Activated CD4-positive, alpha-beta T cell treated with anti-CD3 and anti-CD28 coated beads for 24 hours (primary cell): Measurements from ENCODE around the gene SMAD6.

Experiments used
- DNase-seq, 2 donors: peaks; one replicate each; pipeline ENCODE4 v3.0.0-alpha.2; 2020; ENCODE audit warnings: low read depth in 2 of 2

SMAD6 gene

DNA sequence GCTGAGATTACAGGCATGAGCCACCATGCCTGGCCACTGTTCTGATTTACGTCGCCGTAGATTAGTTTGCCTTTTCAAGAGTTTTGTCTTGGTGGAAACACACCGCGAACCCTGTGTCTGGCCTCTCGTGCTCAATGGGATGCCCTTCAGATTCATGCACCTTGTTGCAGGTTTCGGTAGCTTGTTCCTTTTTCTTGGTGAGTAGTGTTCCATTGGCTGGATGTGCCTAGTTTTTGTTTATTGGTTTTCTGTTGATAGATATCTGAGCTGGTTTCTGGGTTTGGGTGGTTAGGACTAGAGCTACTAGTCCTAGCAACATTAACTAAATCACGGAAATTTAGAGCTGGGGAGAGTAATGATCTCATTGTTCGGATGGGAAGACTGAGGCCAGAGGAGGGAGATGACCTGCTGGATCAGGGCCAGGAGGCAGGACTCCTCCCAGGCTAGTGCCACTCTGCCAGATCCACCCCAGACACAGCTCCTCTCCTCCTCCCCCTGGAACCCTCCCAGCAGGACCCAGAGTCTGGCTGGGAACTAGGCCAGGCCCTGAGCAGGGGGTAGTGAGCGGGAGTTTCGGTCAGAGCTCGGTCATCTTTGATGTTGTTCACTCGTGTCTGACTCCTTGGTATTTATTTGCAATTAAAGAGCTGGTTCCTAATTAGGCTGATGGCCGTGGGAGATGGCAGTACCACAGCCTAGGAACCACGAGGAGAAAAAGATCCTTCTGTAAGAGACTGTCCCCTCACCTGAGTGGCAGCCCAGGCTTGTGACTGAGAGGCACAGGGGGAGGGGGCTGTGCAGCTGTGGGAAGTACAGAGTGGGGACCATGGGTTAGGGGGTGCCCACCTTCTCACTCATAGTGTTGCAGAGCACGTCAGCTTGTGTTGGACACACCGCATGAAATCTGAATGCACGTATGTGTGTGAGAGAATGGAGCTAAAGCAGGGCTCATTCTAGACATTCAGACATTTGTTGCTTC lies 73.4 kb downstream of the SMAD6 start:
- no peak for DNase-seq

DNA sequence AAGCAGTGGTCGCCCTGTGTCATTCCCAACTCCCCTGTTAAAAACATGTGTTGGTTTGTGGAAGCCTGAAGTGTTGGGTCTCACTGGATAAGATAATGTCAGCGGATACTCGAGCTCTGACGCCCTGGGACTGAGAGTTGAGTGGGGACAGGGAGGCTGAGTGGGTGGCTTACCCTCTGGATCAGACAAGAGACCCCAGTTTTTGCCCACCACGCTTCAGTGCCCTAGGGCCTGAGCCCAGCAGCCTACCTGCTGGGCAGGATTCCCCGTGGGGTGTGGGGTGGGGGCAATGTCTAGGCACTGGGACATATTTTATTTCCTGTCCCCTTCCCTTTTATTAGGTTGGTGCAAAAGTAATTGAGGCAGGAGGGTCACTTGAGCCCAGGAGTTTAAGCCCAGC lies 75.0 kb downstream of the SMAD6 start:
- no peak for DNase-seq

DNA sequence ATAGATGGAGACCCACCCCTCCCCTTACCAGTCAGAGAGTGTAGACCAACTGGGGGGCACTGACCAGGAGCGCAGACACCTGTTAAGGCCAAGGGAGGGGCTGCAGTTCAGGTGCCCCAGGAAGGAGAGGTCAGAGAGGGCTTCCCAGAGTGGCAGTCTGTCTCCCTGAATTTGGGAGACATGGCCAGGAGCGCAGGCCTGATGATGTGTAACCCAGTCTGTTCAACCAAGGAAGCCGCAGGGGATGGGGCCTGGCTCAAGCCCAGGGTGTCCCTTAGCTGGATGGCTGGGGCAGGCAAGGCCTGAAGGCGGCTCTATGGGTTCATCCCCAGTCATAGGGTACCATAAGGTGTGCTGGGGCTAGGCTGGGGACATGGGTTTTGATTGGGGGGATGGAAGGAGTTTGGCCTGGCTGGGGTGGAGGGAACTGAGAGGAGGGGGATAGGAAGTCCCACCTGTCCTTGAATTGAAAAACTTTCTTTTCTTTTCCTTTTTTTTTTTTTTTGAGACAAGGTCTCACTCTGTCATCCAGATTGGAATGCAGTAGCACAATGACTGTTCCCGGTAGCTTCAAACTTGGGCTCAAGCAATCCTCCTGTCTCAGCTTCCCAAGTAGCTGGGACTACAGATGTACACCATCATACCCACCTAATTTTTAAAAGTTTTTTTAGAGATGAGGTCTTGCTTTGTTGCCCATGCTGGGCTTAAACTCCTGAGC lies 75.7 kb downstream of the SMAD6 start:
- DNase-seq: no peak

DNA sequence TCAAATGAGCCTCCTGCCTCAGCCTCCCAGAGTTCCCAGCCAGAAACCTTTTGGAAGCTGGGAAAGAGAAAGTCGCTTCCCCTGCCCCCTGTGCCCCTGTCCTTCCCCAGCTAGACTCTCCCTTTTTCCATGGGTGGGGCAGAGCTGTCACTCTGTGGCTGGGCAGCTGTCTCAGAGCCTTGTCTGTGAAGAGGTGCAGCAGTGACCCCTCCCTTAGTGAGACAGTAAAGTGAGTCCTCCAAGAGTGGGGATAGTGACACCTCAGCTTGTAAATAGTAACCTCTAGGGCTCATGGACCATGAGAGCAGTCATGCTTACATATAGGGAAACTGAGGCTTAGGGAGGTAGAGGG lies 76.3 kb downstream of the SMAD6 start:
- no peak for DNase-seq

DNA sequence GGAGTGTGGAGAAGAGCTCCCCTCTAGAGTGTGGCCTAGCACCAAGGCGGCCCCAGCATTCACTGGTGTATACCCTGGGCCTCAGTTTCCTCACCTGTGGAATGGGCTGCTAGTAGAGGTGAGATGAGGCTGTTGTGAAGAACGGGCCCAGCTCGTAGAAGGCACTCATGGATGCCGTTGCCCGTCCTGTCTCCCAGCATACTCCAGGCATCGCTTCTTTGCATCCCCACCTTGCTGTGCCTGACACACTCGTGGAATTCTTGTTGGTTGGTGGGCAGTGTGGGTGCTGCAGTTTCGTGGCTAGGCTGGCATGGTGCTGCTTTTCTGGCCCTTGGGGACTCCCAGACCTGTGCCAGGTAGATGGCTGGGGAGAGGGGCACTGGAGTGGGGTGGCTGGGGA lies 76.7 kb downstream of the SMAD6 start:
- DNase-seq: no peak

DNA sequence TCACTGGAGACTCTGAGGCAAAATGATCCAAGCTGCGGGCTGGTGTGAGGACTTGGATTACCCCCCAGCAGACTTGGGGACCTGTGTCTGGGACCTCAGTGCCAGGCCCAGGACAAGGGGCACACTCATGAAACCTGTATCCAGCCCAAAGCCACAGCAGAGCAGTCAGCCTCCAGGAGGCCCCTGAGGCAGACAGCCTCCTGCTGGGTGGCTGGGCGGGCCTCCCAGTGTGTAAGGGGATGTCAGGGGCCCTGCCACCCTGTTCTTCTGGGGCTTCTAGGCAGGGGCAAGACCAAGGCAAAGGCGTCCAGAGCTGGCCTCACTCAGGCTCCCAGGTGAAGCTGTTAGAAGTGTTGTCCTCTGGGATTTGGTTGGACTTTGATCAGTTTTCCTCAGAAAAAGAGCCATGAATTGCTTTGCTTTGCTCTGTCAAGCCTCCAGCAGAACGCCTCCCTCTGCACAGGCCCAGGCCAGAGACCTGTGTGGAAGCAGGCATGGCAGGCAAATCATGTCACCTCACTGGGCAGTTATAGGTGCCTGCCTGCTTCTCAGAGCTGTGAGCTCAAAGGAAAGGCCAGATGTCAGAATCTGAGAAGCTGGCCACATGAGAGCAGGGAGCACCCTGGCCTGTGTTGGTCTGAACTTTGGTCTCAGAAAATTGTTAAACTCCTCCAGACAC lies 77.4 kb downstream of the SMAD6 start:
- DNase-seq: no peak

DNA sequence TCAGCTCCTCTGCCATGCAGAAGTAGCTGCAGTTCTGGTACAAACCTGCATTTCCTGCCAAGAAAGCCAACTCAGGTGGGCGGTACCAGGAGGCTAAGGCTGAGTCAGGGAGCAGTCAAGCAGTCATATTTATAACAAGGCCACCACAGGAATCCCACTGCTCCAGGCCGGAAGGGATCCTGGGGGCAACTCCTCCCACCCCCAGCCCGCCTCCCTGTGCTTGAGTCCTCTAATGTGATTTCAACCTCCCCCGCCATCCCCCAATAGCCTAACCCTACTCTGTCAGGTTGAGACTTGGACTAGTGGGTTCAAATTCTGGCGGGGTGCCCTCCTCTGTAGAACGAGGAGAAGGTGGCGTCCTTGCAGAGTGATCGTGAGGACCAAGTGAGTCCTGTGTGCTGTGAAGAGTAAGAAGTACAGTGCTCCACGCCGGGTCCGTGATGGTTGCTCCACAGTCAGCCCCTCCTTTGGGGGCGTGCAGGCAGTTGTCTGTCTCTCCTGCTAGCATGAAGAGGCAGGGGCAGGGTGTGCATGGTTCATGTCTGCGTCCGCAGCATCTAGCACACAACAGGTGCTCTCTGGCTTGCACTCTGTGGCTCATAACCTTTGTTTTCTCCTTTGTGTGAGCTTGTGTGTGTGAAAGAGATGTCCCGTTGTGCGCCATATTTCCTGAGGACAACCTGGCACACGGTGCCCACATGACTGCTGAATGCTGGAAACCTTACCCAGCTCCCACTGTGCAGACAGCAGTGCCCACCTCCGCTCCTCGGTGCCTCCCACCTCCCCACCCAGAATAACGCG lies 78.3 kb downstream of the SMAD6 start:
- no peak for DNase-seq

DNA sequence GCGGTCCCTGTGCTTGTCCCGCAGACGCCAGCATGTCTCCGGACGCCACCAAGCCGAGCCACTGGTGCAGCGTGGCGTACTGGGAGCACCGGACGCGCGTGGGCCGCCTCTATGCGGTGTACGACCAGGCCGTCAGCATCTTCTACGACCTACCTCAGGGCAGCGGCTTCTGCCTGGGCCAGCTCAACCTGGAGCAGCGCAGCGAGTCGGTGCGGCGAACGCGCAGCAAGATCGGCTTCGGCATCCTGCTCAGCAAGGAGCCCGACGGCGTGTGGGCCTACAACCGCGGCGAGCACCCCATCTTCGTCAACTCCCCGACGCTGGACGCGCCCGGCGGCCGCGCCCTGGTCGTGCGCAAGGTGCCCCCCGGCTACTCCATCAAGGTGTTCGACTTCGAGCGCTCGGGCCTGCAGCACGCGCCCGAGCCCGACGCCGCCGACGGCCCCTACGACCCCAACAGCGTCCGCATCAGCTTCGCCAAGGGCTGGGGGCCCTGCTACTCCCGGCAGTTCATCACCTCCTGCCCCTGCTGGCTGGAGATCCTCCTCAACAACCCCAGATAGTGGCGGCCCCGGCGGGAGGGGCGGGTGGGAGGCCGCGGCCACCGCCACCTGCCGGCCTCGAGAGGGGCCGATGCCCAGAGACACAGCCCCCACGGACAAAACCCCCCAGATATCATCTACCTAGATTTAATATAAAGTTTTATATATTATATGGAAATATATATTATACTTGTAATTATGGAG lies 79.1 kb downstream of the SMAD6 start:
- no peak for DNase-seq

DNA sequence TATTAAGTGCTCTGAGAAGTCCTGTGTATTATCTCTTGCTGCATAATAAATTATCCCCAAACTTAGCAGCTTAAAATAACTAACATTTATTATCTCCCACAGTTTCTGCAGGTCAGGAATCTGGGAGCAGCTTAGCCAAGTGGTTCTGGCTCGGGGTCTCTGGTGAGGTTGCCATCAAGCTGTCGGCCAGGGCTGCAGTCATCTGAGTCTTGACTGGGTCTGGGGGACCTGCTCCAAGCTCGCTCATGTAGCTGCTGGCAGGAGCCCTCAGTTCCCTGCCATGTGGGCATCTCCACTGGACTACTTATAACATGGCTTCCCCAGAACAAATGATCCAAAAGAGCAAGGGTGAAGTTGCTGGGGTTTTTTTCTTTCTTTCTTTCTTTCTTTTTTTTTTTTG lies 80.7 kb downstream of the SMAD6 start:
- no peak for DNase-seq

DNA sequence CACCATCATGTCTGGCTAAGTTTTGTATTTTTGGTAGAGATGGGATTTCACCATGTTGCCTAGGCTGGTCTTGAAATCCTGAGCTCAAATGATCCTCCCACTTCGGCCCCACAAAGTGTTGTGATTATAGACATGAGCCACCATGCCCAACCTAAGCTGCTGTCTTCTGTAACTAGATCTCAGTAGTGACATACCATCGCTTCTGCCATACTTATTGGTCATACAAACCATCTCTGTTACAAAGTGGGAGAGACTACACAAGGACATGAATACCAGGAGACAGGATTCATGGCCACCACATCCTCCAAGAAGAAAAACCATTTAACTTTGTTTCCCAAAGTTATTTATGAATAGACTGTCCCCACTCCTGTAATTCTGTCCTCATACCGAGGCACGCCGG lies 81.3 kb downstream of the SMAD6 start:
- no peak for DNase-seq

DNA sequence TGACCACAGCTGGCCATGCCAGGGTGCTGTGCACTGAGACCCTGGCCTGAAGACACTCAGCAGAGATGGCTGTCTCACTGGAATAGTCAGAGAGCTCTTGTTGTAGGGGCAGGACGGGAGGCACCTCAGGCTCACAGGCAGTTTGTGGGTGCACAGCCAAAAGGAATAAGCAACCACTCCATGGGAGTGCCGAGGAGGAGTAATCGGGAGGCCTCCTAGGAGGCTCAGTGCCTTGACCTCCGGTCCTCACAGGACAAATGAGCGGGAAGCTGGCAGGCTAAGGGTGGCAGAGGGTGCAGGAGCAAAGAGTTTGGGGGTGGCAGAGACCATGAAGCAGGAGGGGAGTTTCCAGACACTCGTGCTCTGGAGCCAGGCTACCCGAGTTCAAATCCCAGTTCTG lies 81.7 kb downstream of the SMAD6 start:
- DNase-seq: no peak

DNA sequence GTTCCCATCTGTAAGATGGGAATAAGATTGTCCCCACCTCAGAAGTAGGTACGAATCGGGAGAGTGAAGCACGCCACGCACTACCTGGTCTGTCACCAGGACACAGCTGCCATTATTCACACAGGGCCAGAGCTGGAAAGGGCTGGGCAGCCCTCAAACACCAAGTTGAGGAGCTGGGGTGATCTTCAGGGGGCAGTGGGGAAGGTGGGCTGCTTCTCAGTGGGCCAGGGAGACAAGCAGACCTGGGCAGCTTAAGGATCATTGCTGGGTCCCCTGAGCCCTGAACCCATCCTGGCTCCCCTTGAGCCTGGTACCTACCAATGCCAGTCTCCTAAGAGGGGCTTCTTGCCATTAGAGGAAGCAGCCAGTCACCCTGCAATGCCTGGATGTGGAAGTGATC lies 82.1 kb downstream of the SMAD6 start:
- no peak for DNase-seq

DNA sequence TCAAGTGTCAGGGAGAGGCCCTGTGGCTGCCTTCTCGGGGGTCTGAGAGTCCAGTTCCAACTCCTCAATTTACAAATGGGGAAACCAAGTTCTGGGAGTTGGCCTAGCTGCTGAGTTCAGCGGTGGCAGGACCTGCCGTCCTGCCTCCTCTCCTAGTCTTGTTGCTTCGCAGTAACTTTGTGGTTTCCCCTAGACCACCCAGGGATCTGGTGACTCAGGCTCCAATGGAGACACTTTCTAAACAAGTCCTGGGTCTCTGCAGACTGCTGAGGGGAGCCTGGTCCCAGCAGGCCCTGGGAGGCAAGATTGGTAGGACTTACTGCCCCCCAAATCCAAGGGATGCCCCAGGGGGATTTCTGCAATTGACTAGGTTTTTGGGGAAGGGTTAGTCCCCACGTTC lies 83.6 kb downstream of the SMAD6 start:
- no peak for DNase-seq

DNA sequence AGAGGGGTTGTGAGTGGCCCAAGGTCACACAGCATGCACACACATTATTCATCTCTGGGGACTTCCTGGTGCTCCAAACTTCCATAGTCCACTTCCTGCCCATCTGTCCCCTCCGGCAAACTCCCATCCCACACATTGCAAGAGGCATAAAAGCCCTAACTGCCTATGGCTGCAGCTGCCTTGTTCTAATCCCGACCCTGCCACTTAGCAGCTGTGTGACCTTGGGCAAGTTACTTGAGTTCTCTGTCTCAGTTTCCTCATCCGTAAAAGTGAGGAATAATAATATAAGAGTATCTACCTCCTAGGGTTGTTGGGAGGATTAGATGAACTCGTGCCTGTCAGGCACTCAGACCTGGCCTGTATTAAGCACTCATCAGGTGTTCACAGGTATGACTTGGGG lies 84.2 kb downstream of the SMAD6 start:
- no peak for DNase-seq

DNA sequence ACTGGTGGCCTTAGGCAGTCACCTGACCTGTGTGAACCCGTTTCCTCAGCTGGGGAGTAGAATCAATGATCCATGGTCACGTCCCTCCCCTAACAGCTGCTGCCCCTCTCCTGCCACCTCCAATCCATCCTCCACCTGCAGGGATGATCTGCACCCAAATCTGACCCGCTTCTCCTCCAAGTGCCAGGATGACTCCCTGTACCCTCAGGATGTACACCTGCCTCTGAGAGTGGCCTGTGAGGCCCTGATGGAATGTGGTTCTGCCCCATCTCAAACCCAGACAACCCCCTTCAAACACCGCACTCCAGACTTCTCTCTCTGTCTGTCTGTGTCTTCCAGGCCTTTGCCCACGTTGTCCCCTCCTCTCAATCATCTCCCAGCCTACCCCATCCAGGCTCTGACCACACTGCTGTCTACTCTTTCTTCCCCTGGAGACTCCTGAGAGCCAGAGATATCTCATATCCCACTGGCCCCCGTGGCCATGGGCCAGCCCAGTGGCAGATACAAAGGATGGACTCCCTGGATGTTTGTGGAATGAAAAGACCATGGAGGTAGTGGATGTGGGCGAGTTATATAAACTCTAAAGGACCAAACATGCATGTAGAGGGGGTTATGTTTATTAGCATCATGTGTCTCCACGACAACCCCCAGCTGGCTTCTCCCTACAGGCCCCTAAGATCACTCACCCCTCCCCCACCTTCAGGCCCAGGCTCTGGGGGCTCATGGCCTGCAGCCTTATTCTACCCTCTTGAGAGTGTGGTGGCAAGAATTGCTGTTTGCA lies 84.9 kb downstream of the SMAD6 start:
- no peak for DNase-seq

DNA sequence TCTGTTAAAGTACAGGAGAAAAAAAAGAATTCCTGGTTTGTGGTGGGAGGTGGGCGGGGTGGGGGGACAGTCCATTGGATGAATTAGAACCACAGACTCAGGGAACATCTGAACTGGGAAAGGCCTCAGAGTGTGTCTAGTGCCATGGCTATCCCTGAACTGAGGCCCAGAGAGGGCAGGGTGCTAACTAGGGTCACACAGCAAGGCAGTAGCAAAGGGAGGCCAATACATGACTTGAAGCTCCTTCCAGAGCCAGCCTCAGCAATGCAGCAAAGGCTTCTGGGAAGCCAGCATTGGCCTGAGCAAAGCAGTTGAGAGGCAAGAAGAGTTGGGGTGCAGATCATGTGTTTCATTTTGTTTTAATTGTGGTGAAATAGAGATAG lies 85.4 kb downstream of the SMAD6 start:
- no peak for DNase-seq

DNA sequence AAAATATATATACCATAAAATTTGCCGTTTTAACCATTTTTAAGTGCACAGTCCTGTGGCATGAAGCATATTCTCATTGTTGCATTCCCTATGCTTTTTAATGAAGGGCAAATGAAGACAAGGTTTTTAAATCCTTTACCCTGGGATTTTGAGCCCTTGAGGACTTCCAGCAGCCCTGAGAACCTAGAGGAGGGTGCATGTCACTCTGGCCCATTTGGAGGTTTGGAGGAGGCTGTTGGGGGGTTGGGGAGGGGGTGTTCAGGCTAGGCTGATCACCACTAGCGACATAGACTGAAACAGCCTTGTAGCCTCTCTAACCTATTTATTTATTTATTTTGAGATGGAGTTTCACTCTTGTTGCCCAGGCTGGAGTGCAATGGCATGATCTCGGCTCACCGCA lies 86.0 kb downstream of the SMAD6 start:
- no peak for DNase-seq

DNA sequence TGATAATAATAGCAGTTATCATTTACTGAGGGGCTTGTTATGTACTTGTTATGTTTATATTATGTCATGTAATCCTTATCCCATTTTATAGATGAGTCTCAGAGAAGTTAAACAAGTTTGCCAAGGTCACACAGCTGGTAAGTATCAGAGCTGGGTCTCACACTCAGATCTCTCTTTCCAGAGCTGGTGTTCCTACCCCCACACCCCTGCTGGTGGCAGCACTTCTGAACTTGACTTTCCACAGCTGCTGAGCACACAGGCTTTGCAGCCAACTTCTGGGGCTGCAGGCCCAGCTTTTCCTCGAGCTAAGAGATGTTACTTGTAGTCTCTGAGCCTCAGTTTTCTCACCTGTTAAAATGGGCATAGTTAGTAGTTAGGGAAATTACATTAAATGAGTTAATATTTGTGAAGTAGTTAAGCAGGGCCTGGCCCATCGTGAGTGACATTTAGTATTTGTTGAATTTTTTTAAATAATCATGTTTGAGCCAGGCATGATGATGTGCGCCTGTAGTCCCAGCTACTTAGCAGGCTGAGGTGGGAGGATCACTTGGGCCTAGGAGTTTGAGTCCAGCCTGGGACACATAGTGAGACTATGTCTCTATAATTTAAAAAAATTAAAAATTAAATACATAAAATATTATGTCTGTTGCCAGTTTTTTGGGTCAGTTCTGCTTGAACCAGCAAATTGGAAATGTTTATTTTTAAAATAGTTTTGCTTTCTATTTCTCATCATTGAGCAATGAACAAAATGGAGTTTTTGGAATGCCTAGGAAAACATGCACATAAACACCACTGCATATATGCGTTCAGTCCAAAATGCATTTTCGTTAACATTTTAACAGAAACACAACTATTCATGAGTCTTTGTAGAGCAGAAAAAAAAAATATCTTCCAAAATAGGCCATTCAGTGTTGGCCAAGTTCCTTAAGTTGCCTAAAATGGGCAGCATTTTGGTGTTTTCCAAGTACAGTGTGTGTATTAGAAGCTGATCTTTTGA lies 87.3 kb downstream of the SMAD6 start:
- no peak for DNase-seq

DNA sequence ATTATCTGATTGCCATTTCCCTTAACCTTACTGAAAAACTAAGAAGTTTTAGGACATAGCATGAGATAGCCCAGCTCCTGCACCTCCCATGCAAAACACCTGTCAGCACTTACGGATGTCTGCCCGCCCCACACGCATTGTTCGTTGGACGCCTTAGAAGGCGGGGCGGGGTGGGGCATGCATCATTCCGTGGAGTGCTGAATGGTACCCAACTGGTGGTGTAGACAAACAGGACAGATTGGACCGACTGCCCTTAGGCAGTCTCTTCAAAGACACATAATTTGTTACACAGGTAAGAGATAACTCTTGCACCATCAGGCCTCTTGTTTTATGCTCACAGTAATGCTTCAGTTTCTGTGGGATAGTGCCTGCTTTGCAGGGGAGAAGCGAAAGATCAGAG lies 93.8 kb downstream of the SMAD6 start:
- DNase-seq: no peak
